ENCODE measurements around the gene GNAI2. TPM values are rescaled to one million over a fixed set of nuclear protein-coding genes. Genes with fewer than 3 reads are reported as not detected.
"Not testable (repeated sequence)": the region's sequence is repeated elsewhere in the genome, so short reads cannot be mapped to it uniquely, and the experiment has no call there.

Gene GNAI2
- total RNA-seq, 2 donors from 2014 or later: 331 to 413 TPM

DNA sequence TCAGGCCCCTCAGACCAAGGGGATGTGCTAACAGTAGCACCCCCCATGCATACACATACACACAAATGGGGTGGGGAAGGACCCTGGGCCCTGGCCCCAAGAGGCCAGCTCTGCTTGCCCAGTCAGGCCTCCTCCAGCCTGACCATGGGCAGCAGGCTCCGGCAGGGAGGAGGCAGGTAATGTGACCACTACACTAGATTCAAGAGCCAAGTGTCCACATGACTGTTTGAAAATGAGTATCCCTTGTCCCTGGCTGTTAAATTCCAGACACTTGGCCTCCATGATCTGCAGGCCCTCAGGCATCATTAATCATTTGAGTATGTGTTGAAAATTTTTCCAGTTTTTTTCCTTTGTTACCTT, 13.9 kb upstream of the GNAI2 start:
- Mint-ChIP-seq H3K27me3 (peaks cover 2 to 8% of the 10 kb centered on the region in 2 donors), H3K36me3 (no peaks in the 10 kb centered on the region), H3K27ac (no peak overlapping the region), H3K4me3 (no peak overlapping the region), H3K9me3 (no peaks in the 10 kb centered on the region), H3K4me1 (ENCODE audit: low read depth in 2 of 2) (peaks cover 13 to 15% of the 10 kb centered on the region in 2 donors)
- ATAC-seq (no peak), DNase-seq (ENCODE audit: low spot score) (no peak)

DNA sequence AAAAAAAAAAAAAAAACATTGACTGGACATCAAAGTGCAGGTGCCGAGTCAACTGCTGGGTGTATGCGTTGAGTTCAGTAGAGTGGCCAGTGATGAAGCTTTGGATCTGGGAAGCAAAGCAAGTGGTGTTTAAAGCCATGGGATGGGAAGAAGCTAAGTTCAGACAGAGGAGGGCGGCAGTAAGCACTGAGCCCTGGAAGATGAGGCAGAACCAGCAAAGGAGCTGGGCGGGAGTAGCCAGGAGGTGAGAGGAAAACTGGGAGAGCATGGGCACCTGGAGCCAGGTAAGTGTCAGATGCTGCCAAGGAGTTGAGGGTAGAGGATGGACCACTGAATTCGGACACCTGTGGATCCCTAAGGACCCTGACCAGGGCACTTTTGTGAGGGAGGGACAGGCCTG, 11.4 kb upstream of the GNAI2 start:
- H3K27ac Mint-ChIP-seq: peak overlapping the region in 1 of 2 donors; percentile 88
- peak overlapping the region; percentile 37 for H3K4me3 Mint-ChIP-seq
- peaks cover 25 to 31% of the 10 kb centered on the region in 2 donors for H3K4me1 Mint-ChIP-seq (ENCODE audit: low read depth in 2 of 2)
- H3K36me3 Mint-ChIP-seq: no peaks in the 10 kb centered on the region
- peaks cover 2 to 8% of the 10 kb centered on the region in 2 donors for H3K27me3 Mint-ChIP-seq
- ATAC-seq: no peak
- no peak for DNase-seq (ENCODE audit: low spot score)
- no peaks in the 10 kb centered on the region for H3K9me3 Mint-ChIP-seq

DNA sequence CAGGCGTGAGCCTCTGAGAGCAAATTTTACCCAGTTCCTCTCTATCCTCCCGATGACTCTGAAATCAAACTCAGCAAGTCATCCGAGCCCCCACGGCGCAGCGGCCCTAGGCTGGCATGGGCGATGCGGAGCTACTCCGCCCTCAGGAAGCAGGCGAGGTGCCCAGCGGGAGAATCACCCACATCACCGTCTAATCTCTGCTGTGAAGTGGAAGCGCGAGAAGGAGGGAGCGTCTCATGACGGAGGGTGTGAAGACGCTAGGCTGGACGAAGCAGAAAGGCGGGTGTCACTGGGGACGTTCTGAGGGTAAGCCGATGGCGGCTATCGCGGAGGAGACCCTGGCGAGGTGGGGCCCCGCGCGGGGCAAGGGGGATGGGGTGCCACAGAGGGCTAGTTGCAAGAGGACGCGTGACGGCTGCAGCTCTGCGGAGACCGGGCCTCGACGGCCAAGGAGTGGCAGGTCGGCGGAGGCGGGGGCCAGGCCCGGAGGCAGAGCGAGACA, 9.1 kb upstream of the GNAI2 start:
- peaks cover 25 to 36% of the 10 kb centered on the region in 2 donors for H3K4me1 Mint-ChIP-seq (ENCODE audit: low read depth in 2 of 2)
- DNase-seq (ENCODE audit: low spot score) (no peak), ATAC-seq (peak; percentile 36 to 50)
- H3K4me3 Mint-ChIP-seq: peak overlapping the region; percentile 91
- H3K9me3 Mint-ChIP-seq: no peaks in the 10 kb centered on the region
- H3K27ac Mint-ChIP-seq: peak overlapping the region; percentile 80 to 88
- no peaks in the 10 kb centered on the region for H3K36me3 Mint-ChIP-seq
- peaks cover 2 to 8% of the 10 kb centered on the region in 2 donors for H3K27me3 Mint-ChIP-seq

DNA sequence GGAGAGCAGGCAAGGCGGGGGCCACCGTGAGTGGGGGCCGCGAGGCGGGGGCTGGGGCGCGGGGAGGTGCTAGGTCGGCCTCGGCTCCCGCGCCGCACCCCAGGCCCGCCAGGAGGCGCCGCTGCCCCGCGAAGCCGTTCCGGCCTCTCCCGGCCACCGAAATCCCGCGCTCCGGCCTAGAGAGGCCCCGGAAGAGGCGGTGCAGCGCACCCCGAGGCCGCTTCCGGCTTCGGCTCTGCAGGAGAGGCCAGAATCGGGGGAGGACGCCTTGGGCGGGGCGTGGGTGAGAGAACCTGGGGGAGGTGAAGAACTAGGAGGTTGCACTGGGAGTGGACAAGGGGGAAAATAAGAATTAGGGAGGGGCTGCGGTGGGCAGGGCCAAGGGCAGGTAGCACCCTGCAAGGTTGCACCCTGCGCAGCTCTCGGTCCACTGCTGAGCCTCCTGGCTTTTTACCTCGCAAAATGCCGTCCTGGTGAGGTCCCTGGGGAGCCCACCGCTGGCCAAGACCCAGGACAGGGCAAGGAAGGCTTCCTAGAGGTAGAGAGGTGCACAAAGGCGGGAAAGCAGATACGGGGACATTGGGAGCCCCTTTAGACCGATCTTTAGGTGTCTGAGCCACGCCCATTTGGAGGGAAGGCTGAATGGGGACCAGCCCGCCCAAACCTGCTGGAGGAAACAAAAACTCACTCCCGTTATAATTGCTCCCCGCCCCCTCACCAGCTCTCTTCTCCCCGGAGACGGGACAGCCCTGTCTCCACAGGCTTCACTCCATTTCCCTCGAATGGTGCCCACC, 8.4 kb upstream of the GNAI2 start:
- Mint-ChIP-seq H3K4me1 (ENCODE audit: low read depth in 2 of 2) (peaks cover 25 to 36% of the 10 kb centered on the region in 2 donors), H3K27me3 (peaks cover 2 to 8% of the 10 kb centered on the region in 2 donors), H3K36me3 (no peaks in the 10 kb centered on the region), H3K9me3 (no peaks in the 10 kb centered on the region), H3K4me3 (peak overlapping the region; percentile 91), H3K27ac (peak overlapping the region; percentile 80 to 88)
- peak; percentile 94 to 95 for ATAC-seq
- peak; percentile 96 for DNase-seq (ENCODE audit: low spot score)

DNA sequence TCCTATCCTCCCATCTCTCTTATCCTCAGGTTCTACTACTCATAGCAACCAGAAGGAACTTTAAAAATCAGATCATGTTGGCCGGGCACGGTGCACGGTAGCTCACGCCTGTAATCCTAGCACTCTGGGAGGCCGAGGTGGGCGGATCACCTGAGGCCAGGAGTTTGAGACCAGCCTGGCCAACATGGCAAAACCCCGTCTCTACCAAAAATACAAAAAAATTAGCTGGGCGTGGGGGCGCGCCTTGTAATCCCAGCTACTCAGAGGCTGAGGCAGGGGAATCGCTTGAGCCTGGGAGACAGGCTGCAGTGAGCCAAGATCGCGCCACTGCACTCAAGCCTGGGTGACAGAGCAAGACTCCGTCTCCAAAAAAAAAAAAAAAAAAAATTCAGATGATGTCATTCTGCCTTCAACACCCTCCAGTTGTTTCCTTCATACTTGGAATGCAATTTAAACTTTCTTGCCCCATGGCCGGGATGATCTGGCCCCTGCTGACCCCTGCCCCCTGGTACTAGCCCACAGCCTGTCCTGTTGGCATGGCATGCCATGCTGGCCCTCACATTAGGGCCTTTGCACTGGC, 7.7 kb upstream of the GNAI2 start:
- H3K27ac Mint-ChIP-seq: peak overlapping the region; percentile 80 to 88
- DNase-seq (ENCODE audit: low spot score); H3K9me3 Mint-ChIP-seq; H3K27me3 Mint-ChIP-seq; ATAC-seq; H3K36me3 Mint-ChIP-seq: not testable (repeated sequence)
- H3K4me1 Mint-ChIP-seq (ENCODE audit: low read depth in 2 of 2): peaks cover 25 to 36% of the 10 kb centered on the region in 2 donors
- peak overlapping the region; percentile 91 for H3K4me3 Mint-ChIP-seq

DNA sequence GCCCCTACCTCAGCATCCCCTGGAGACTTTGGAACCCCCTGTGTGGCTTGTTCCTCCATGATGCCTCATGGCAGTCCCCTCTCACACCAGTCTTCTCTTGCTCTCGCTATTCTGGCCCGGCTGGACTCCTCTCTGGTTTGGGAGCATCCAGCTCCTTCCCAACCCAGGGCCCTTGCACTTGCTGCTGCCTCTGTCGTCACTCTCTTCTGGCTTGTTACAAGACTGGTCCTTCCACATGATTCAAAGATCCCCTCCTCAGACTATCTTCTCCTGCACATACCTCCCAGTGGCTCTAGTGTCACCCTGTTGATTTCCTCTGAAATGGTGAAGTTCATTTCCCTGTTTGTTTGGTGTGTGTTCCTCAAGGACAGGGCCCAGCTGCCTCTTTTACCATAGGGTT, 6.5 kb upstream of the GNAI2 start:
- Mint-ChIP-seq H3K36me3 (no peaks in the 10 kb centered on the region), H3K4me3 (peak overlapping the region; percentile 4), H3K27me3 (peaks cover 0 to 7% of the 10 kb centered on the region in 2 donors), H3K9me3 (no peaks in the 10 kb centered on the region), H3K4me1 (ENCODE audit: low read depth in 2 of 2) (peaks cover 27 to 36% of the 10 kb centered on the region in 2 donors), H3K27ac (no peak overlapping the region)
- ATAC-seq (no peak), DNase-seq (ENCODE audit: low spot score) (no peak)

DNA sequence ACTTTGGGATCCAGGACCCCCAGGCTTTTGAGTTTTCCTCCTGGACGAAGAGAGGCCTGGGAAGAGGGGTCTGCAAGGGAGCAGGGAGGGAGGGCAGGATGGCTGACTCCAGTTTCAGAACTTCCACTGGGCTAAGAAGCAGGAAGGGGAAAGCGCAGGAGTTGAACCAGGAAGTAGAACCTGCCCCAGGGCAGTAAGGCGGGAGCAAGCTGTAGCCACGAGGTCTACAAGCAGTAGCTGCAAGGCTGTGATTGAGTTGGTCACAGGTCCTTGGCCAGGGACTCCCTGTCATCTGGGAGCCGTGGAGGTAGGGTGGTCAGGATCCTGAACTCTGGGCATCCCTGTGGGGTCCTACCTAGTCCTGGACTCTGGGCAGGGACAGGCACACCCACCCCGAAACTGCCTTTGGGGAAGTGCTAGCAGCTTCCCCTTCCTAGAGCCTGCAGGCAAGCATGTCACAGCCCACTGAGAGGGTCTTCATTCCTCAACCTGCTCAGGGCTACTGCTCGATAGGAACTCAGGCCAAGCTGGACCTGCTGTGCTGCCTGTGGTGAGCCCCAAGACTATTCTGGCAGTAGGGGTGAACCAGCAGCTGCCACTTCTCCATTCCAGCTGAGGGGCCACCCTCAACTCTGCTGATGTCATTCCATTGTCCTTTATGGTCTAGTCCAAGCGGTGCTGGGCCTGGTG, 5.8 kb upstream of the GNAI2 start:
- ATAC-seq: no peak
- no peaks in the 10 kb centered on the region for H3K36me3 Mint-ChIP-seq
- H3K27me3 Mint-ChIP-seq: no peaks in the 10 kb centered on the region
- peaks cover 23 to 29% of the 10 kb centered on the region in 2 donors for H3K4me1 Mint-ChIP-seq (ENCODE audit: low read depth in 2 of 2)
- H3K9me3 Mint-ChIP-seq: no peaks in the 10 kb centered on the region
- H3K4me3 Mint-ChIP-seq: no peak overlapping the region
- no peak overlapping the region for H3K27ac Mint-ChIP-seq
- no peak for DNase-seq (ENCODE audit: low spot score)

DNA sequence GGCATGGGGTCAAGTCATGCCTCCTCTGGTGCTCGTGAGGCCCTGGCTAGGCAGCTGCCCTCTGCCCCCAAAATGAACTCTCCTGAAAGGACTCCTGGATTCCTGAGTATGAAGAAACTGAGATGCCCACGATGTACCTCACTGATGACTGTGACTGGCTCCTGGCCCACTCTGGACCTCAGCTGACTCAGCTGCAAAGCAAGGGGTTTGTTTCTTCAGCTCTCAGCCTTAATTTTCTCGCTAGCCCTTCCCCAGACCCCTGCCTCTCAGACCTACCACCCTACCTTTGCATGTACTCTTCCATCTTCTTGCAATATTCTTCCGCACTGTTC, 5.2 kb upstream of the GNAI2 start:
- H3K4me3 Mint-ChIP-seq: no peak overlapping the region
- peaks cover 26 to 27% of the 10 kb centered on the region in 2 donors for H3K4me1 Mint-ChIP-seq (ENCODE audit: low read depth in 2 of 2)
- ATAC-seq (no peak), DNase-seq (ENCODE audit: low spot score) (no peak)
- H3K9me3 Mint-ChIP-seq: no peaks in the 10 kb centered on the region
- no peak overlapping the region for H3K27ac Mint-ChIP-seq
- H3K27me3 Mint-ChIP-seq: no peaks in the 10 kb centered on the region
- H3K36me3 Mint-ChIP-seq: no peaks in the 10 kb centered on the region

DNA sequence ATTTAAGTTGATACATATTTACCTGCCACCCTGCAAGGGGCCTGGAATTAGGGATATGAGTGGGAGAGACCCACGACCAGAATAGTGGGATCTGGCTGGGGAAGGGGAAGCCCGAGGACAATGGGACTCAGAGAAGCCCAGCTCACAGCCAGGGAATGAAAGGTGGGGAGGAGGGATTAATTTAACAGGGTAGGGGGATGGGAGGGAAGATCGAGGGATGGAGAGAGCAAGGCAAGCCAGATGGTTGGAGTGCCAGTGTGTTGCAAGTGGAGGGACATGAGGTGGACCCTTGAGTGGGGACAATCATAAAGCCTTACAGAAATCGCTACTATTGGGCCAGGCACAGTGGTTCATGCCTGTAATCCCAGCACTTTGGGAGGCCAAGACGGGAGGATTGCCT, 4.4 kb upstream of the GNAI2 start:
- Mint-ChIP-seq H3K27ac (peak overlapping the region in 1 of 2 donors; percentile 19), H3K9me3 (no peaks in the 10 kb centered on the region), H3K36me3 (no peaks in the 10 kb centered on the region), H3K27me3 (no peaks in the 10 kb centered on the region), H3K4me1 (ENCODE audit: low read depth in 2 of 2) (peaks cover 24 to 25% of the 10 kb centered on the region in 2 donors), H3K4me3 (no peak overlapping the region)
- DNase-seq (ENCODE audit: low spot score): no peak
- no peak for ATAC-seq

DNA sequence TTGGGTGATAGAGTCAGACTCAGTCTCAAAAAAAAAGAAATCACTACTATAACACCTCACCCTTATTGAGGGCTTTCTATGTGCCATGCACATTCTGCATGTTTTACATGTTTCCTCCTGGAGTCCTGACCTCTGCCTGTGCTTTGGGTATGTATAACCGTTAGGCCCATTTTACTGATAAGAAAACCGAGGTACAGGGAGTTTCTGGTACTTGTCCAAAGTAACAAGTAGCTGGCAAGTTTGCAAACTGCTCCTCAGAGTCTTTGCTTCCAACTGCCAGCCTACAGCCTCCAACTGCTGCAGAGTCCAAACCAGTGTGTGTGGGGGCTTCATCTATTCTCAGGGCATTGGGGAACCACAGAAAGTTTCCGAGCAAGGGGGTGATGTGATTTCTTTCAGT, 3.7 kb upstream of the GNAI2 start:
- no peaks in the 10 kb centered on the region for H3K9me3 Mint-ChIP-seq
- H3K36me3 Mint-ChIP-seq: no peaks in the 10 kb centered on the region
- no peaks in the 10 kb centered on the region for H3K27me3 Mint-ChIP-seq
- peaks cover 20 to 26% of the 10 kb centered on the region in 2 donors for H3K4me1 Mint-ChIP-seq (ENCODE audit: low read depth in 2 of 2)
- no peak for ATAC-seq
- H3K4me3 Mint-ChIP-seq: no peak overlapping the region
- no peak for DNase-seq (ENCODE audit: low spot score)
- no peak overlapping the region for H3K27ac Mint-ChIP-seq

DNA sequence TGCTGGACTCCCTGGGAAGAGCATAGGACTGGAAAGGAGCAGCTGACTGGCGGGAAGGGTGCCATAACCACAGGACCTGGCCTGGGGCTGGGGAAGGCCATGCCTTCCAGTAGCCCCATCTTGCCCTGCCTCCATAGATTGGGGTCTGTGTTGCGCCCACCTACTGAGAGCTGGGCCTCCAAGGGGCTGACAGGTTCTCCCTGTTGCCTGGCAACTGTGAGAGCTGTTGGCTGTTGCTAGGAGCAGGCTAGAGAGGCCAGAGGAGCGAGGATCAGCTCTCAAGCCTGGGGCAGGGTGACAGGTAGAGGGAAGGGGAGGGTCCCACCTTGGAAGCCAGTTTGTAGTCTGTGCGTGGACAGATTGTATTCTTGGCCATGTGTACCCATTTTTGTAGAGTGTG, 2.8 kb upstream of the GNAI2 start:
- no peaks in the 10 kb centered on the region for H3K27me3 Mint-ChIP-seq
- no peak overlapping the region for H3K4me3 Mint-ChIP-seq
- peaks cover 11 to 26% of the 10 kb centered on the region in 2 donors for H3K4me1 Mint-ChIP-seq (ENCODE audit: low read depth in 2 of 2)
- H3K27ac Mint-ChIP-seq: peak overlapping the region in 1 of 2 donors; percentile 51
- ATAC-seq (no peak), DNase-seq (ENCODE audit: low spot score) (no peak)
- H3K36me3 Mint-ChIP-seq: no peaks in the 10 kb centered on the region
- H3K9me3 Mint-ChIP-seq: no peaks in the 10 kb centered on the region

DNA sequence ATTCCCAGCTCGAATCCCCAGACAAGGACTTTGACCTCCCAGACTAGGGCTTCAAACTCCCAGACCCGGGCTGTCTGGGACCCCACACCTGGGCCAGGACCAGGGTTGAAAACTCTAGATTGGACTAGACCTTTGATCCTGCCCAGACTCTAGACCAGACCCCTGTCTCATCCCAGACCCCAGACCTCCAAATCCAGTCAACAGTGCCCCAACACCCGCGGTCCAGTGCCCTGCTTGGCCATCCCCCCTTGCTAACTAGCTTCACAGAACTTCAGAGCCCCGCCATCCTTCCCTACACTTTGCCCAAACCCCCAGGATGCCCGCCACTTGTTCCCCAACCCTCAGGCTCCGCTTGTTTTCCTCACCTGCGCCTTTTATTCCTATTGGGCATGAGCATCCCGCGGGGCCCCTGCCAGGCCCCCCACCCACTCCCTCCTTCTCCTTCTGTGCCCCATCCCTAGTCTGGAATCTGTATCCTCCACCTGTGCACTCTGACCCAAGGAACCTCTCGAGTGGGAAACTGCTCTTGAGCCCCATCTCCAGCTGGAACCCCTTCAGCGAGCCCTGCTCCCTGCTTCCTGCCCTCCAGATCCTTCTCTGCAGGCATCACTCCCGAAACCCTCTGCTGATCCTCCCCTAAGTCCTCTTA, 604 bp downstream of the GNAI2 start:
- Mint-ChIP-seq H3K36me3 (no peaks in the 10 kb centered on the region), H3K9me3 (no peaks in the 10 kb centered on the region), H3K27ac (peak overlapping the region; percentile 97 to 99)

DNA sequence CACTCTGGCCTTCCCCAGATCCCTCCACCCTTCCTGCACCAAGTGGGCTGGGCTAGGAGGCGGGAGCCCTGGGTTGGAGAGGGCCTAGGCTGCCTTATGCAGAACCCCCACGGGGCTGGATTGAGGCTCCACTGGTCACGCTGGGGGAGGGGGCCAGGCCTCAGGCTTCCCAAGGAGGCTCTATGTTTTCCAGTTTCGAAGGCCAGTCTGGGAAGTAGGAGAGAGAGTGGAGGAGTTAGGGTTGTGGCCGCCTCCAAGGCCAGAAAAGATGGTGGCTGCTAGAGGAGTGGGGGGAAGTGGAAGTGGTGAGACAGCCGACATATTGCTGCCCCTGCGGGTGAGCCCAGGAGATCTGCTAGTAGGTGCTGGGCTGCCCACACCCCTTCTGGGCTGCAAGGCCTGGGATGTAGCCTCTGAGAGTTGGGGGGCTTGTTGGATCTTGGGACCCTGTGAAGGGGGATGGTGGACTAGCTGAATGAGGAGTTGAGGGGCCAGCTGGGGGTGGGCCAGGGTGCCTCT, 1.2 kb downstream of the GNAI2 start:
- H3K36me3 Mint-ChIP-seq: no peaks in the 10 kb centered on the region
- peak overlapping the region; percentile 97 to 99 for H3K27ac Mint-ChIP-seq
- no peaks in the 10 kb centered on the region for H3K27me3 Mint-ChIP-seq
- ATAC-seq (no peak), DNase-seq (ENCODE audit: low spot score) (no peak)
- H3K9me3 Mint-ChIP-seq: no peaks in the 10 kb centered on the region
- peak overlapping the region; percentile 95 for H3K4me3 Mint-ChIP-seq
- H3K4me1 Mint-ChIP-seq (ENCODE audit: low read depth in 2 of 2): peaks cover 26 to 47% of the 10 kb centered on the region in 2 donors

More for the DNA sequence above, 604 bp downstream of the GNAI2 start:
- ATAC-seq (no peak), DNase-seq (ENCODE audit: low spot score) (no peak)
- Mint-ChIP-seq H3K4me3 (peak overlapping the region; percentile 95), H3K27me3 (no peaks in the 10 kb centered on the region), H3K4me1 (ENCODE audit: low read depth in 2 of 2) (peaks cover 20 to 42% of the 10 kb centered on the region in 2 donors)
